Measurements from ENCODE around the gene YEATS2. TPM values are rescaled to one million over a fixed set of nuclear protein-coding genes. Genes with fewer than 3 reads are reported as not detected.
"Not testable (repeated sequence)": the region's sequence is repeated elsewhere in the genome, so short reads cannot be mapped to it uniquely, and the experiment has no call there.

The YEATS2 gene
- total RNA-seq, 1 donor from 2014 or later, result 65.1 TPM

DNA sequence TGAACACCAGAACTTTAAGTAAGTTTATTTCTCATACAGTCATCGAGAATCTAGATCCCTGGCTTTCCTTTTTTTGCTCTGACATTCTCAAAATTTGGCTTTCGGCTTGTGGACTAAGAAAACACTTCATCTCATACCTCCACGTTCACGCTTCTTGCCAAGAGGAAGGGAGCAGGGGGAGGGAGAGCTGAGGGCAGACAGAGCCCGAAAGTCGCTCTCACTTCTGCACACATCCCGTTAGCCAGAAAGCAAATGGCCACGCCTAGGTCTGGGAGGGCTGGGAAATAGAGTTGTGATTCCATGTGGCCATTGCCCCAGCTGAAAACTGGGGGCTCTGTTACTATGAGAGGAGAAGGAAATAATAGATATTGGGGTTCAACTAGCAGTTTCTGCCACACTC, 70.5 kb downstream of the YEATS2 start:
- peaks cover 24% of the 10 kb centered on the region for H3K36me3 Mint-ChIP-seq (ENCODE audit: low read depth, unreplicated experiment)
- no peak for TF ChIP-seq CTCF (IDR thresholded peaks at IDR 0.05; ENCODE audit: unreplicated experiment)
- H3K27me3 Mint-ChIP-seq (ENCODE audit: unreplicated experiment), result no peaks in the 10 kb centered on the region
- H3K27ac Mint-ChIP-seq (ENCODE audit: unreplicated experiment), result no peak overlapping the region
- no peak overlapping the region for H3K4me3 Mint-ChIP-seq (ENCODE audit: unreplicated experiment)
- no peak for DNase-seq (ENCODE audit: low spot score)
- H3K9me3 Mint-ChIP-seq (ENCODE audit: unreplicated experiment), result no peaks in the 10 kb centered on the region
- peaks cover 17% of the 10 kb centered on the region for H3K4me1 Mint-ChIP-seq (ENCODE audit: unreplicated experiment)

DNA sequence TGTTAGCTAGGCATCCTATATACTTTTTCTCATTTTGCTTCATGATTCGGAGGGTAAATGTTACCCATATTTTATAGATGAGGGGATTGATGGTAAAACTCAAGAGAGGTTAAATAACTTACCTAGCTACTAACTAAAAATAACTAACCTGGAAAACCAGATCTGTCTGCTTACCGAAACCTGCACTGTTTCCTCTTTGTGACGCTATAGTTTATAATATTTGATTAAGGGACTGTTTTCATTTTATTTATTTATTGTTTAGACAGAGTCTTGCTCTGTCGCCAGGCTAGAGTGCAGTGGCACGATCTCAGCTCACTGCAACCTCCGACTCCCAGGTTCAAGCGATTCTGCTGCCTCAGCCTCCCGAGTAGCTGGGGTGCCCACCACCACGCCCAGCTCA, 71.9 kb downstream of the YEATS2 start:
- no peak for TF ChIP-seq CTCF (IDR thresholded peaks at IDR 0.05; ENCODE audit: unreplicated experiment)
- DNase-seq (ENCODE audit: low spot score), result no peak
- Mint-ChIP-seq H3K27me3 (ENCODE audit: unreplicated experiment) (no peaks in the 10 kb centered on the region), H3K4me3 (ENCODE audit: unreplicated experiment) (no peak overlapping the region), H3K27ac (ENCODE audit: unreplicated experiment) (peak overlapping the region; percentile 36), H3K9me3 (ENCODE audit: unreplicated experiment) (no peaks in the 10 kb centered on the region), H3K36me3 (ENCODE audit: low read depth, unreplicated experiment) (peaks cover 35% of the 10 kb centered on the region), H3K4me1 (ENCODE audit: unreplicated experiment) (peaks cover 17% of the 10 kb centered on the region)

GRCh38 chr3:183774631-183775030, 77.0 kb downstream of the YEATS2 start:
- Mint-ChIP-seq H3K36me3 (ENCODE audit: low read depth, unreplicated experiment) (peaks cover 54% of the 10 kb centered on the region), H3K27me3 (ENCODE audit: unreplicated experiment) (no peaks in the 10 kb centered on the region), H3K27ac (ENCODE audit: unreplicated experiment) (no peak overlapping the region), H3K4me3 (ENCODE audit: unreplicated experiment) (peak overlapping the region; percentile 9), H3K4me1 (ENCODE audit: unreplicated experiment) (no peaks in the 10 kb centered on the region), H3K9me3 (ENCODE audit: unreplicated experiment) (no peaks in the 10 kb centered on the region)
- no peak for TF ChIP-seq CTCF (IDR thresholded peaks at IDR 0.05; ENCODE audit: unreplicated experiment)
- no peak for DNase-seq (ENCODE audit: low spot score)

DNA sequence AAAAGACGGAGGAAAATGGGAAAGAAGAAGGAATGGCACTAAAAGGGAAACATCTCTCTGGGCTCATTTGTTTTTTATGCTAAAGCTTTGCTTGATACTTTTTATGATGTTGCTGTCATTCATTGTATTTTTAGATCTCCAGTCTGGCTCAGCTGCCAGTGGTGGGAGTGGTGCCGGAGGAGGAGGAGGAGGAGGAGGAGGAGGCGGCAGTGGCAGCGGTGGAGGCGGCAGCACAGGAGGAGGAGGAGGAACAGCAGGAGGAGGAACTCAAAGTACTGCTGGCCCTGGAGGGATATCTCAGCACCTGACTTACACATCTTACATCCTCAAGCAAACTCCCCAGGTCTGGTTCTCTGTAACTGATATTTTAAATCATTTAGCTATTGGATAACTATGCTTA, 78.2 kb downstream of the YEATS2 start:
- no peak for TF ChIP-seq CTCF (IDR thresholded peaks at IDR 0.05; ENCODE audit: unreplicated experiment)
- no peak overlapping the region for H3K27ac Mint-ChIP-seq (ENCODE audit: unreplicated experiment)
- H3K27me3 Mint-ChIP-seq (ENCODE audit: unreplicated experiment), result no peaks in the 10 kb centered on the region
- H3K9me3 Mint-ChIP-seq (ENCODE audit: unreplicated experiment), result no peaks in the 10 kb centered on the region
- H3K4me1 Mint-ChIP-seq (ENCODE audit: unreplicated experiment), result no peaks in the 10 kb centered on the region
- peak overlapping the region; percentile 48 for H3K4me3 Mint-ChIP-seq (ENCODE audit: unreplicated experiment)
- DNase-seq (ENCODE audit: low spot score), result no peak
- H3K36me3 Mint-ChIP-seq (ENCODE audit: low read depth, unreplicated experiment), result peaks cover 55% of the 10 kb centered on the region

- not testable (repeated sequence) for H3K4me3 Mint-ChIP-seq (ENCODE audit: unreplicated experiment); DNase-seq (ENCODE audit: low spot score); H3K27ac Mint-ChIP-seq (ENCODE audit: unreplicated experiment); H3K4me1 Mint-ChIP-seq (ENCODE audit: unreplicated experiment); H3K9me3 Mint-ChIP-seq (ENCODE audit: unreplicated experiment); H3K27me3 Mint-ChIP-seq (ENCODE audit: unreplicated experiment)
- H3K36me3 Mint-ChIP-seq (ENCODE audit: low read depth, unreplicated experiment), result peaks cover 55% of the 10 kb centered on the region
Measured at GRCh38 chr3:183776451-183776850, 78.9 kb downstream of the YEATS2 start.
